ENCODE data around the gene TTC39B. TPM values are rescaled to one million over a fixed set of nuclear protein-coding genes. Genes with fewer than 3 reads are reported as not detected.

Gene TTC39B
- total and polyA plus RNA-seq, 4 experiments from 2014 or later: 10.5 to 30.2 (median 19.9) TPM

DNA sequence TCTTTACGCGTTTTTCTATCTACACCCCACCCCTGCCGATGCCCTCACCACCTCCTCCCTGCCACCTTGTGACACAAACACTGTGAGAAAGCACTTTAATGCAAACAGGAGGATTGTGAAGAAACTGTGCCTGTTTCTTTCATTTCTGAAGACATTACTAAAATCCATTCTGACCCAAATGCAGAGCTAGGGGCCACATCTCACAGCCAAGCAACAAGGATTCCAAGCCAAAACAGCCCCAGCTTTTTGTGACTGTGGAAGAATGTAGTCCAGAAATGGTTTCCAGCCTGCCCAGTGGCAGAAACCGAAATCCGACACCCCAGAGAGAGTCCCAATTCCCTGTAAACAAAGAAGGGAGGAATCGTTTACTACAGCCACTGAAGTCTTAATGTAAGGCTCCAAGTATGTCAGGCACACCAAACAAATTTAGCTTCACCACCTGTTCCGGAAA is 190.9 kb downstream of the TTC39B start:
- Histone ChIP-seq H3K4me3 (ENCODE audit: low read length in 2 of 2) (no peak overlapping the region), H3K27me3 (ENCODE audit: insufficient read depth, low read length) (no peaks in the 10 kb centered on the region), H3K27ac (ENCODE audit: low read depth, low read length) (no peak overlapping the region), H3K36me3 (ENCODE audit: insufficient read depth, low read length) (no peaks in the 10 kb centered on the region), H3K9me3 (ENCODE audit: control insufficient read depth in 1 of 2, low read length in 2 of 2) (no peaks in the 10 kb centered on the region), H3K4me1 (ENCODE audit: insufficient read depth, low read length) (peaks cover 2% of the 10 kb centered on the region)
- H3K36me3 Mint-ChIP-seq: no peaks in the 10 kb centered on the region
- ChIA-PET CTCF (ENCODE audit: partially characterized antibody) (interaction anchor here (0.8 to 3.3 kb wide), 3 partner anchors 9 to 19 kb away, joined by 3 to 19 read pairs (median 4); no protein-coding TSS in a partner anchor), POLR2A (ENCODE audit: partially characterized antibody) (no interaction called here)
- H3K27me3 Mint-ChIP-seq: peaks cover 10 to 12% of the 10 kb centered on the region in 2 donors
- no peaks in the 10 kb centered on the region for H3K9me3 Mint-ChIP-seq
- no peak overlapping the region for H3K4me3 Mint-ChIP-seq
- no peak for DNase-seq
- no peak overlapping the region for H3K27ac Mint-ChIP-seq
- H3K4me1 Mint-ChIP-seq: peaks cover 5 to 7% (median 6%) of the 10 kb centered on the region in 4 donors
- intact Hi-C loops (cut with micrococcal nuclease): no loop called here

DNA sequence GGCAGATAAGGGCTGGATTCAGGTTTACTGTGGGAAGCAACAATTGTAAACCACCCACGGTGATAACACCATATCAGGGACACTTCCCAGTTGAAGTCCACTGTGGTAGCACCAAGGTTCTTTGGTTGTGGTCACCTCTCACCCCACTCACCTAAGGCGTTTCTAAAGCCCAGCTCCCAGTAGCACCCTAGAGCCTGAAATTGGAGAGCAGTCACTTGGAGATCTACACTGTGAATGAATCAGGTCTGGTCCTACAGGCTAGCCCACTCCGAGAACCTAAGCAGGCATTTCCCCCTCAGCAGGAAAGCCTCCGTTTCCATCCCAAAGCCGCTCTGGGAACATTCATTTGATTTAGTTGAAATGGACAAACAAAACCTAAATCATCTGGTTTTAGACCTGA is 191.3 kb downstream of the TTC39B start:
- Histone ChIP-seq H3K4me1 (ENCODE audit: insufficient read depth, low read length) (no peaks in the 10 kb centered on the region), H3K27me3 (ENCODE audit: insufficient read depth, low read length) (no peaks in the 10 kb centered on the region), H3K27ac (ENCODE audit: low read depth, low read length) (no peak overlapping the region), H3K9me3 (ENCODE audit: control insufficient read depth in 1 of 2, low read length in 2 of 2) (no peaks in the 10 kb centered on the region), H3K36me3 (ENCODE audit: insufficient read depth, low read length) (no peaks in the 10 kb centered on the region), H3K4me3 (ENCODE audit: low read length in 2 of 2) (no peak overlapping the region)
- Mint-ChIP-seq H3K9me3 (no peaks in the 10 kb centered on the region), H3K4me1 (peaks cover under 1 to 6% (median 3%) of the 10 kb centered on the region in 4 donors), H3K27ac (no peak overlapping the region), H3K36me3 (no peaks in the 10 kb centered on the region), H3K4me3 (no peak overlapping the region), H3K27me3 (peaks cover 10 to 12% of the 10 kb centered on the region in 2 donors)
- no peak for DNase-seq
- CTCF ChIA-PET (ENCODE audit: partially characterized antibody): interaction anchor here (3.3 kb wide), 1 partner anchor 19 kb away, joined by 19 read pairs; no protein-coding TSS in a partner anchor
- POLR2A ChIA-PET (ENCODE audit: partially characterized antibody): no interaction called here
- intact Hi-C loops (cut with micrococcal nuclease): no loop called here

DNA sequence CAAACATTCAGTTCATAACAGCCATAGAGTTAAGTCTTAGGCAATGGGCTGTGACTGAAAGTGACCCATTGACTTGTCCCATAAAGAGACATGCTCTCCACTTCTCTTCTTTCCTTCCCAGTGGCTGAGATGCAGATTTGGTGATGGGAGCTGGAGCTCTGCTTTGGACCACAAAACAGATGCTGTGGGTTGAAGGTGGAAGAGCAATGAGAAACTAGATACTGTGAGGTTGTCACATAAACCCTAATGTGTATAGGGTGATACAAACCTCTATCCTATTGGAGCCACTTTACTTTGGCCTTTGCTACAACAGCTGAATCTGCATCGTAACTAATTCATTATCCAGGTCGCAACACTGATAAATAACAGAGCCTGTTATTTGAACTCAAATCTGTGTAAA is 192.0 kb downstream of the TTC39B start:
- intact Hi-C loops (cut with micrococcal nuclease): no loop called here
- H3K27me3 ChIP-seq (ENCODE audit: insufficient read depth, low read length): no peaks in the 10 kb centered on the region
- Mint-ChIP-seq H3K4me3 (no peak overlapping the region), H3K27ac (no peak overlapping the region), H3K4me1 (peaks cover 0 to 3% (median 1%) of the 10 kb centered on the region in 4 donors), H3K27me3 (peaks cover 10% of the 10 kb centered on the region in 2 donors), H3K9me3 (no peaks in the 10 kb centered on the region), H3K36me3 (no peaks in the 10 kb centered on the region)
- H3K4me3 ChIP-seq (ENCODE audit: low read length in 2 of 2): no peak overlapping the region
- no peaks in the 10 kb centered on the region for H3K4me1 ChIP-seq (ENCODE audit: insufficient read depth, low read length)
- DNase-seq: no peak
- ChIA-PET CTCF (ENCODE audit: partially characterized antibody) (interaction anchor here (2.1 to 3.3 kb wide), 2 partner anchors 11 to 20 kb away, joined by 7 to 19 read pairs; no protein-coding TSS in a partner anchor), POLR2A (ENCODE audit: partially characterized antibody) (no interaction called here)
- H3K27ac ChIP-seq (ENCODE audit: low read depth, low read length): no peak overlapping the region
- H3K9me3 ChIP-seq (ENCODE audit: control insufficient read depth in 1 of 2, low read length in 2 of 2): no peaks in the 10 kb centered on the region
- H3K36me3 ChIP-seq (ENCODE audit: insufficient read depth, low read length): no peaks in the 10 kb centered on the region

Other genes starting within 250 kb of the TTC39B start
- gene SNAPC3, start 115.7 kb upstream of the TTC39B start, total RNA-seq: 10 to 100 TPM; 33.3 to 34.2 TPM
- 10 to 100 TPM in 1 of 2 donors, 1 to 10 TPM in 1; 9.8 to 14.3 TPM for gene SNAPC3, start 115.7 kb upstream of the TTC39B start, polyA plus RNA-seq
- 100 to 1,000 TPM; 181 to 188 TPM for gene PSIP1, start 203.8 kb upstream of the TTC39B start, total RNA-seq
- gene PSIP1, start 203.8 kb upstream of the TTC39B start, polyA plus RNA-seq: 100 to 1,000 TPM in 1 of 2 donors, 10 to 100 TPM in 1; 75.1 to 144 TPM
- gene CCDC171, start 245.8 kb upstream of the TTC39B start, total RNA-seq: 1 to 10 TPM; 1.8 to 1.9 TPM
- under 1 TPM; 0.11 to 0.26 TPM for gene CCDC171, start 245.8 kb upstream of the TTC39B start, polyA plus RNA-seq

Data from CD4-positive, alpha-beta memory T cell (primary cell).